Ureter (tissue), 1 donor: ENCODE results near the gene MICAL2. TPM values are rescaled to one million over a fixed set of nuclear protein-coding genes. Genes with fewer than 3 reads are reported as not detected.

Experiments
- DNase-seq: peaks from one replicate; pipeline ENCODE4 v3.0.0-alpha.2; 2020; ENCODE audit warnings: low spot score
- total RNA-seq: library from RNA; stranded (reverse); gene quantifications from one replicate; pipeline ENCODE4 v1.2.4, GENCODE V29; 2023
- donor health status: DM: yes; HTN: yes; CAD: no.

The MICAL2 gene
- total RNA-seq, 1 donor from 2014 or later = 215 TPM

GRCh38 chr11:12285811-12286222, 175.4 kb downstream of the MICAL2 start:
- no peak for DNase-seq

GRCh38 chr11:12286606-12287005, 176.2 kb downstream of the MICAL2 start:
- DNase-seq = no peak

GRCh38 chr11:12287009-12287373, 176.6 kb downstream of the MICAL2 start:
- DNase-seq = peak; percentile 69

GRCh38 chr11:12287374-12288211, 177.2 kb downstream of the MICAL2 start:
- peak; percentile 69 for DNase-seq

GRCh38 chr11:12288212-12288930, 178.0 kb downstream of the MICAL2 start:
- peak; percentile 88 for DNase-seq

- DNase-seq = peak; percentile 39
These were observed 178.7 kb downstream of the MICAL2 start for GRCh38 chr11:12288931-12289666.

GRCh38 chr11:12289667-12290476, 179.5 kb downstream of the MICAL2 start:
- DNase-seq = no peak

- DNase-seq = no peak
These were observed 180.1 kb downstream of the MICAL2 start for GRCh38 chr11:12290477-12290922.

GRCh38 chr11:12291313-12291712, 180.9 kb downstream of the MICAL2 start:
- no peak for DNase-seq

- DNase-seq = no peak
These were observed 181.4 kb downstream of the MICAL2 start for GRCh38 chr11:12291766-12292165.

- no peak for DNase-seq
These were observed 182.4 kb downstream of the MICAL2 start for GRCh38 chr11:12292766-12293165.

GRCh38 chr11:12293486-12293885, 183.1 kb downstream of the MICAL2 start:
- no peak for DNase-seq

GRCh38 chr11:12294613-12295012, 184.2 kb downstream of the MICAL2 start:
- DNase-seq = no peak

GRCh38 chr11:12295943-12296342, 185.6 kb downstream of the MICAL2 start:
- DNase-seq = no peak

- DNase-seq = no peak
These were observed 188.2 kb downstream of the MICAL2 start for GRCh38 chr11:12298610-12299009.

- DNase-seq = no peak
These were observed 191.0 kb downstream of the MICAL2 start for GRCh38 chr11:12301379-12301778.

- no peak for DNase-seq
These were observed 193.2 kb downstream of the MICAL2 start for GRCh38 chr11:12303421-12304149.

GRCh38 chr11:12306830-12307229, 196.4 kb downstream of the MICAL2 start:
- no peak for DNase-seq

GRCh38 chr11:12312132-12312531, 201.7 kb downstream of the MICAL2 start:
- no peak for DNase-seq
